Transverse colon (tissue), 4 donors: ENCODE data around the gene ATP1A2. TPM values are rescaled to one million over a fixed set of nuclear protein-coding genes. Genes with fewer than 3 reads are reported as not detected.
A peak's percentile ranks its signal among the peaks of the same experiment; 100 is the strongest.

Experiments used
- DNase-seq: peaks from one replicate; pipeline ENCODE4 v3.0.0-alpha.2; 2019
- H3K27ac ChIP-seq, 4 donors: fragments of 200-600 bp; sonication (generic); 2 replicates each; pipeline ENCODE4 v1.5.1; 2016 to 2018; ENCODE audit warnings: inconsistent platforms in 4 of 4
- H3K27me3 ChIP-seq: fragments of 200-600 bp; sonication (generic); 2 replicates; pipeline ENCODE4 v1.5.1; 2017; ENCODE audit warnings: inconsistent platforms
- H3K36me3 ChIP-seq, 4 donors: fragments of 200-600 bp; sonication (generic); 2 replicates each; pipeline ENCODE4 v1.5.1; 2017 to 2019; ENCODE audit warnings: inconsistent platforms in 4 of 4
- H3K4me1 ChIP-seq, 4 donors: fragments of 200-600 bp; sonication (generic); 2 replicates each; pipeline ENCODE4 v1.5.1; 2017 to 2020; ENCODE audit warnings: inconsistent platforms in 4 of 4
- H3K4me3 ChIP-seq, 4 donors: fragments of 200-600 bp; sonication (generic); 1 replicate in 1 of 4; 2 replicates in 3 of 4; pipeline versions ENCODE4 v1.5.1 to v1.6.1; 2017 to 2019; ENCODE audit warnings: inconsistent platforms in 4 of 4
- H3K9me3 ChIP-seq, 2 donors: fragments of 200-600 bp; sonication (generic); 2 replicates each; pipeline ENCODE4 v1.5.1; 2017 to 2019; ENCODE audit warnings: inconsistent platforms in 2 of 2
- EP300 ChIP-seq: sonication (generic); formaldehyde crosslinking; IDR thresholded peaks from one replicate; pipeline ENCODE4 v1.6.1; 2017; ENCODE audit warnings: antibody characterized with exemption, low read depth
- POLR2A ChIP-seq: fragments of 450-650 bp; IDR thresholded peaks from one replicate; pipeline ENCODE4 v1.6.1; 2016; ENCODE audit warnings: antibody characterized with exemption, mild to moderate bottlenecking, moderate library complexity
- POLR2AphosphoS5 ChIP-seq, 3 donors: sonication (generic); formaldehyde crosslinking; IDR thresholded peaks; one replicate each; pipeline ENCODE4 v1.6.1; 2016; ENCODE audit warnings: antibody characterized with exemption in 3 of 3
- WGBS, 2 donors: methylation state at CpG; one replicate each; pipeline ENCODE4 v1.1.5; 2018; ENCODE audit warnings: low coverage in 1 of 2; 5-methylcytosine and 5-hydroxymethylcytosine counted together
- in situ Hi-C, 4 donors: fragments of 200-750 bp; cut with MboI; loops; one replicate each; pipeline versions ENCODE4 v1.15.0 to v1.15.1; 2017; ENCODE audit warnings: low sequenced_read_pairs in 3 of 4, low pct_ligation_motif_present in 1 of 4, low pct_unique_long_range_greater_than_20kb in 1 of 4
- intact Hi-C: fragments of 100-400 bp; cut with DNase I; formaldehyde crosslinking; loops from one replicate; pipeline ENCODE4 v1.15.1; 2023; ENCODE audit warnings: low total_unique reads
- total RNA-seq, 4 donors: library from RNA; depleted of rRNA; stranded (reverse); fragments of >200 nt; gene quantifications; one replicate each; pipeline ENCODE4 v1.1.0, GENCODE V29; 2016
- TF ChIP-seq, protein P1 (sequence below), 5 experiments: fragments of 200-600 bp in 3 of 5; fragments of 450-650 bp in 2 of 5; sonication (generic) in 3 of 5; IDR thresholded peaks; 1 replicate in 2 of 5; 2 replicates in 3 of 5; pipeline ENCODE4 v1.5.1; 2016 to 2017; ENCODE audit warnings: antibody characterized with exemption in 5 of 5, inconsistent platforms in 3 of 5, mild to moderate bottlenecking in 2 of 5, moderate library complexity in 1 of 5

ATP1A2 gene
- total RNA-seq, 4 donors from 2014 or later, result 11.4 to 40.8 (median 23.1) TPM

GRCh38 chr1:160101717-160102522 lies 13.6 kb upstream of the ATP1A2 start:
- H3K4me3 ChIP-seq, result no peak overlapping the region
- no peak for DNase-seq
- peak overlapping the region; percentile 61 to 97 (median 82) for H3K27ac ChIP-seq
- H3K4me1 ChIP-seq, result peaks cover 19 to 46% (median 26%) of the 10 kb centered on the region in 4 donors
- no peaks in the 10 kb centered on the region for H3K36me3 ChIP-seq
- WGBS, 2 donors, result 69% methylated on average over 7 to 9 of the region's 9 CpGs
- TF ChIP-seq POLR2AphosphoS5 (IDR thresholded peaks at IDR 0.05) (peak; percentile 37 to 44 (median 39)), EP300 (no peak)
- no peaks in the 10 kb centered on the region for H3K27me3 ChIP-seq
- in situ Hi-C loops, result no loop called here
- H3K9me3 ChIP-seq, result no peaks in the 10 kb centered on the region
- intact Hi-C loops, result loop anchor here (10.0 kb wide), 1 partner anchor 93 kb away; the partner anchor contains the start of gene CASQ1

DNA sequence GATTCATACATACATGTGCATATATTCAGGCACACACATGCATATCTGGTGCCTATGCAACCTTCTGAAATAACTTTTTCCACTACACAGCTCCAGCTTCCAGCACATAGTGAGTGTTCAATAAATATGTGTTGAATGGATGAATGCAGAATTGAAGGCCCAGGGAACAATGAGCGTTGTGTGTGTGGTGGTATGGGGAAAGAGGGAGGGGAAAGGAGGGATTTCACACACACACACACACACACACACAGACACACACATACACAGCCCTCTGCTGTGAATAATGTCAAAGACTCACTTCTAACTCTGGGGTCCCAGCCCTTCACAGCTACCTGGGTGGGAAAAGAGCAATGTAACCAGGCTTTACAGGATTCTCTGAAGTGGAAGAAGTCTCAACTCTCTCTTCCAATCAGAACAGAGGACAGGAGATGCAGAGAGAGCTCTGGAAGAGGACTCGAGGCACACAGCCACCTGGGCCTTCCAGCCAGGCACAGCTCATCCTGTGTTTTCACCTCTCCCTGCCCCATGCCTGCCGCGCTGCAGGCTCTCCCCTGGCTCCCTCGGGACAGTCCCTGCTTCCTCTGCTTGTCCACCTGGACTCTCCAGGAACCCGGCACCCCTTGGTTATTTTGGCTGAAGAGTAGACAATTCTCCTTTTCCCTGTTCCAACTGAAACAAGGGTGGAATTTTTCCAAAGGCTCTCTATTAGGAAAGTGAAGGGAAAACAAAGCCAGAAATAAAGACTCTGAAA lies 11.7 kb upstream of the ATP1A2 start:
- peak overlapping the region; percentile 31 to 97 (median 82) for H3K27ac ChIP-seq
- H3K36me3 ChIP-seq, result no peaks in the 10 kb centered on the region
- no peaks in the 10 kb centered on the region for H3K27me3 ChIP-seq
- H3K4me3 ChIP-seq, result no peak overlapping the region
- in situ Hi-C loops (no loop called here), intact Hi-C loops (loop anchor here (10.0 kb wide), 1 partner anchor 91 kb away; the partner anchor contains the start of gene CASQ1)
- 70 to 78% methylated on average over 2 to 6 of the region's 6 CpGs for WGBS, 2 donors
- no peaks in the 10 kb centered on the region for H3K9me3 ChIP-seq
- TF ChIP-seq POLR2A, result no peak
- no peak for TF ChIP-seq POLR2AphosphoS5 (IDR thresholded peaks at IDR 0.05)
- TF ChIP-seq, protein P1, sequence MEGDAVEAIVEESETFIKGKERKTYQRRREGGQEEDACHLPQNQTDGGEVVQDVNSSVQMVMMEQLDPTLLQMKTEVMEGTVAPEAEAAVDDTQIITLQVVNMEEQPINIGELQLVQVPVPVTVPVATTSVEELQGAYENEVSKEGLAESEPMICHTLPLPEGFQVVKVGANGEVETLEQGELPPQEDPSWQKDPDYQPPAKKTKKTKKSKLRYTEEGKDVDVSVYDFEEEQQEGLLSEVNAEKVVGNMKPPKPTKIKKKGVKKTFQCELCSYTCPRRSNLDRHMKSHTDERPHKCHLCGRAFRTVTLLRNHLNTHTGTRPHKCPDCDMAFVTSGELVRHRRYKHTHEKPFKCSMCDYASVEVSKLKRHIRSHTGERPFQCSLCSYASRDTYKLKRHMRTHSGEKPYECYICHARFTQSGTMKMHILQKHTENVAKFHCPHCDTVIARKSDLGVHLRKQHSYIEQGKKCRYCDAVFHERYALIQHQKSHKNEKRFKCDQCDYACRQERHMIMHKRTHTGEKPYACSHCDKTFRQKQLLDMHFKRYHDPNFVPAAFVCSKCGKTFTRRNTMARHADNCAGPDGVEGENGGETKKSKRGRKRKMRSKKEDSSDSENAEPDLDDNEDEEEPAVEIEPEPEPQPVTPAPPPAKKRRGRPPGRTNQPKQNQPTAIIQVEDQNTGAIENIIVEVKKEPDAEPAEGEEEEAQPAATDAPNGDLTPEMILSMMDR (IDR thresholded peaks at IDR 0.05), result no peak
- no peak for TF ChIP-seq EP300
- H3K4me1 ChIP-seq, result peaks cover 12 to 36% (median 16%) of the 10 kb centered on the region in 4 donors
- no peak for DNase-seq

- no peak for DNase-seq
- 60 to 69% methylated on average over 1 to 3 of the region's 3 CpGs for WGBS, 2 donors
- Histone ChIP-seq H3K4me1 (peaks cover 7 to 34% (median 14%) of the 10 kb centered on the region in 4 donors), H3K36me3 (no peaks in the 10 kb centered on the region), H3K9me3 (no peaks in the 10 kb centered on the region), H3K27me3 (peaks cover under 1% of the 10 kb centered on the region), H3K4me3 (no peak overlapping the region), H3K27ac (peak overlapping the region; percentile 7 to 97 (median 64))
- intact Hi-C loops (loop anchor here (10.0 kb wide), 1 partner anchor 90 kb away; the partner anchor contains the start of gene CASQ1), in situ Hi-C loops (no loop called here)
- no peak for TF ChIP-seq EP300
- no peak for TF ChIP-seq POLR2AphosphoS5 (IDR thresholded peaks at IDR 0.05)
- no peak for TF ChIP-seq POLR2A
- TF ChIP-seq, protein P1 (IDR thresholded peaks at IDR 0.05), result no peak
These were observed 11.1 kb upstream of the ATP1A2 start for GRCh38 chr1:160104486-160104885.

- H3K27ac ChIP-seq, result no peak overlapping the region
These were observed 10.4 kb upstream of the ATP1A2 start for GRCh38 chr1:160105155-160105554.

More at GRCh38 chr1:160105155-160105554, 10.4 kb upstream of the ATP1A2 start:
- intact Hi-C loops (loop anchor here (10.0 kb wide), 1 partner anchor 90 kb away; the partner anchor contains the start of gene CASQ1), in situ Hi-C loops (no loop called here)
- no peak overlapping the region for H3K4me3 ChIP-seq
- peaks cover 4% of the 10 kb centered on the region for H3K27me3 ChIP-seq
- DNase-seq, result no peak
- H3K4me1 ChIP-seq, result peaks cover 6 to 32% (median 13%) of the 10 kb centered on the region in 4 donors
- H3K9me3 ChIP-seq, result no peaks in the 10 kb centered on the region
- 94 to 100% methylated on average over 1 to 5 of the region's 5 CpGs for WGBS, 2 donors
- TF ChIP-seq EP300 (no peak), POLR2AphosphoS5 (IDR thresholded peaks at IDR 0.05) (no peak), POLR2A (no peak)
- TF ChIP-seq, protein P1 (IDR thresholded peaks at IDR 0.05), result no peak
- no peaks in the 10 kb centered on the region for H3K36me3 ChIP-seq
